Measurements from ENCODE around the gene ACAP2.

ACAP2 gene

DNA sequence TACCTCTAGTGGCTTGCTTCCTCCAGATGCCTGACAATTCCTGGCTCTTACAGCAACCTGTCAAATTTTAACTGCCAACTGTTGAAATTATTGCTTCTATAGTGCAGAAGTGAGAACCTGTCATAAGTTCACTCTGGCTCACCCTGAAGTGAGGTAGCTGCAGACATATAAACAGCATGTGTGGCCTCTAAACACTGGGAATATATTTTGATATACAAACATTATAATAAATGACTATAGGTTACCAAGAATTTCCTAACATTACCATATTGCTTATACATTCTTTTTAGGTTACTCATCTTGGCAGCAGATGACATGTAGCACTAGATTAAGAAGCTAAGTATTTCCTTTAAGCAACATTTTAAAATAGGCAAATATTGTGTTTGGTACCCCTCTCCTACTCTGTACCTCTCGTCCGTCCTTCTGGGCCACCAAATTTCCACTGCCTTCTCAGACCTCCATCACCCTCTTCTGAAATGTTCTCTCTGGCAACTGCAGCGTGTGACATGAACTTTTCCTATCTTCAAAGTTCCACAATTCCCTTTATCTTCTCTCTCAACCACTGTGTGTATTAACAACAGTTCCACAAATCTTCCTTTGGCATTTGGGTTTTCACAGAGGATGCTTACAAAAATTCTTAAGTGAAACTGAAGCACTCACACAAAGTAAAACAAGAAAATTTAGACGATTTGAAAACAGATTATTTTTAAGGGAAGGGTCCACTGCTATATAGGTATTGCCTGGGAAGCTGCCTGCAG lies 156.5 kb downstream of the ACAP2 start:
- peak; percentile 14 for DNase-seq (ENCODE audit: low spot score)

DNA sequence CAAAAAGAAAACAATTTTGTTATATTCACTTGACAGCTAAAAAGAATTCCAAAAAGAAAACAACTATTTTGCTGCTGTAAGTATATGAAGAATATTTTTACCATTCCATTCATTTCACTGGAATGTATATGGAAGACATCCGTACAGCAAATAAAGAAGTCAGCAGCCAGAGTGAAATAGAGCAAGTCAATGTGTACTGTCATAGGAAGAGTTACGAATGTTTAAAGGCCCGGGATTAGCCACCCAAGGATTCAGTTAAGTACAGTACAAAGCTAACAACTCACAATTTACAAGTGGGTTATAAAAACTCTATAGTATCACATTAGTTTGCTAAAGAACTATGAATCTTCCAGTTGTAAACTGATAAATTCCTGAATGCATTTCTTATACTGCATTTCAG lies 157.4 kb downstream of the ACAP2 start:
- no peak for DNase-seq (ENCODE audit: low spot score)

DNA sequence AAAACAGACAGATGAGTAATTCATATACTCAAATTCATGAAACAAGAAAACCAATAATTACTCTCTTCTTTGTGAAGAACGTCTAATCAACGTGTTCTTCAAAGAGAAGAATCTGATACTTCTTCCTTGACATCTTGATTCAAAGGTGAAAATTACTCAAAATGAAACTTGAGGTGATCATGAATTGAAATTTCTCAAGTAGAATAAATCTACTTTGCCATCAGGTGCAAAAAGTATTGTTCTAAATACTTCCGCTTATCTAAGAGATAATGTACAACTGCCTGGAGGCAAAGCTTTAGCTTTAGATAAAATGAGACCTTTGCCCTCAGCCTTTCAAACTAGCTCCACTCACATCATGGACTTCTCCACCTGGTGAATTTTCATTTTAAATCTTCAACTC lies 158.0 kb downstream of the ACAP2 start:
- DNase-seq (ENCODE audit: low spot score), result no peak

DNA sequence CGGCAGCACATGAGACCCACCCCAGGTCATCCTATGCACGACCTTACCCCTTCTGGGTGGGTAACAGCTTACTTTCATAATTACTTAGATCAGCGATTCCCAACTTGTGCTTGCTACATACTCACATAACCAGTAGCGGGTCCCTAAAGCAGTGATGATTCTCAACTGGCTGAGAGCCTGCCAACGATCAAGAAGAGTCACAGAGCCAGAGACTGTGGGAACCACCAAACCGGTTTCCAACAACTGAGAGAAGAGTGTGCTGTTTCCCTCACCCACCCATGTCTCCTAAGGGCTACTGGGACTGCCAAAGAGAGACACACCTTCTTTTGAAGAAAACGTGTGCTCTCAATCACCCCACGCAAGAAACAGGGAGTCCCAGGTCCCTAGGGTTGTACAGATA lies 159.9 kb downstream of the ACAP2 start:
- no peak for DNase-seq (ENCODE audit: low spot score)

DNA sequence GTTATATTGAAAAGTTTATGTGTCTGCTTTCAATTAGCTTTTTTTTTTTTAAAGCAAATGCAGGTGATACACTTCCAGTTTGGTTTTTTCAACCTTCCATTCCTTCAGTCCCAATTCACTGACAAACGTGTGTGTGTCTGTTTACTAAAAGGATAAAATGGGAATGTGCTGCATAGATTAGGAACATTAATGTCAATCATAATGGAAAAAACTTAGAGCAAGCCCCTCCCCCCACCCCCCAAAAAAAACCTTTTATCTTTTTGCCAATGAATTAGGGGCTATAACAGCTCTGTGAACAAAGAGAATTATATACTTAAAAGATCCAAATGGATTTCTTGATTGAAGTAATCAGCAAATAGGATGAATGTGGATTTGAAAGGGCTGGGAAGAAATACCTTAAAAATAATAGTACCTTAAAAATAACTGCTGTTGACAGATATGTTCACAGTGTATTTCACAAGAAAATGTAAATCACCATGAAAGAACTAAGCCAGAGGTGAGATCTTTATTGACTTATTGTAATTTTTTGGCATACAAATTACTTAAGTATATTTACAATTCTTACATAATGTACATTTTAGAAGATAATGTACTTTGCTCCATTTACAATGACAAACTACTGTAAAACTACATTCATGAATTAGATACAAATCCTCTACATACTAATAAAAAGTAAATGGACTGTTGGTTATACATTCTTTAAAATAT lies 168.4 kb downstream of the ACAP2 start:
- no peak for DNase-seq (ENCODE audit: low spot score)

DNA sequence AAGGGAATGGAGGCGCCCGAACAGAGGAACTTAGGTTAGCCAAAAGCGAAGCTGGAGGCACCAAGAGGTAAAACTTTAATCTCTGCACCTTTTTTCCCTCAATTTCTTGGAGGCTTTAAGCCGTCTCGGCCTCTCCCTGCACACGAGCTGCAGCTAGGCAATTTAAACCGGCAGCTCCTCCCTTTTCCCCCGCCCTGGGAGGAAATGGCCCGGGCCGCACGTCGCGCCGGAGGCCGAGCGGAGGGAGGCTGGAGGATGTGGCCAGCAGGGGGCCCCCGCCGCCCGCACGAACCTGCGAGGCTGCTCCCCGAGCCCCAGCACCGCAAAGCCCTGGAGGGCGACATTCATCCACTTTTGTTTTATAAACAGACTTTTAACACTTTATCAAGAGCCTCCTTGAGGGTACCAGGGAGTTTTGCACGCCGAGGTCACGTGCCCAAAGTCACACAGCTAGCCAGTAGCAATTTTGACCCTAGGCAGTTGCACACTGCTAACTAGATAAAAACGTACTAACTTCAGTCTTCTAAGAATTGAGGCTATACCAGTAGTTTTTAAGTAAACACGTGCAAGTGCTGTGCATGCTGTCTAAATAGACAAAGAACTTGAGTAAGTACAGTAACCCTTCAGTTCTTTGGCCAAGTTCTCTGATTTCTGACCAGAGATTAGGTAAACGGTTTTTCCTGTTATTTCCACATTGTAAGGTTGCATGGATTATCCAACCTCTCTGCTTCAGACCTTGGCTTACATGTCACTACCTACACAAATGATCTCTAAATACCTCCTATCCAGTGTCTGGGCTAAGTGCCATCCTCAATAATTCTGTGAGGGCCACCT lies 171.2 kb downstream of the ACAP2 start:
- DNase-seq (ENCODE audit: low spot score), result peak; percentile 84

DNA sequence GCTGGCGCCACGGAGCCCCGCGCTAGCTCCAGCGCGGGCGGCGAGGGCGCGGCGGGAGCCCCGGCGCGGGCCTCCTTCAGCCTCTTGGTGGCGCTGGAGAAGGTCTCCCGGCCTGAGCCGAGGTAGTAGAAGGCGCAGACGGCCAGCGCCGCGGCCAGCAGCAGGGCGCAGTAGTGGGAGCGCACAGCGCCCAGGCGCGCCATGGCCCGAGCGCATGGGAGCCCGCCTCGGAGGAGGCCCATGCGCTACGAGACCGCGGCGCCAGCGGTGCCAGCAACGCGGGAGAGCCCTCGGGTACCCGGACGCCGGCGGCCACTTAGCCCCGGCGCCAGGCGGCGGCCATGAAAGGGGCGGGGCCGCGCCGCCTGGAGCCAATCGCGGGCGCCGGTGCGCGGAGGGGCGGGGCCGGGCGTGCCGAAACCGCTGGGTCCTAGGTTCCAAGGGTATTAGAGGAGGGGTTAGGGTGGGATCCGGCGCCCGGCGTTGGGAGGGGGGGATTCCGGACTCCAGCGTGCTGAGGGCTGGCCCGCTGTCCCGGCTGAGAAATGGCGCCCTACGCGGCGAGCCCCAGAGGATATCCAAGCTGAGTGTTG lies 171.9 kb downstream of the ACAP2 start, which contains the start of gene XXYLT1:
Gene XXYLT1 (minus strand): TSS at position 343 of the 593 bp plus-strand sequence. CDS start 101 bp downstream, at position 242.
- DNase-seq (ENCODE audit: low spot score), result peak; percentile 83

DNA sequence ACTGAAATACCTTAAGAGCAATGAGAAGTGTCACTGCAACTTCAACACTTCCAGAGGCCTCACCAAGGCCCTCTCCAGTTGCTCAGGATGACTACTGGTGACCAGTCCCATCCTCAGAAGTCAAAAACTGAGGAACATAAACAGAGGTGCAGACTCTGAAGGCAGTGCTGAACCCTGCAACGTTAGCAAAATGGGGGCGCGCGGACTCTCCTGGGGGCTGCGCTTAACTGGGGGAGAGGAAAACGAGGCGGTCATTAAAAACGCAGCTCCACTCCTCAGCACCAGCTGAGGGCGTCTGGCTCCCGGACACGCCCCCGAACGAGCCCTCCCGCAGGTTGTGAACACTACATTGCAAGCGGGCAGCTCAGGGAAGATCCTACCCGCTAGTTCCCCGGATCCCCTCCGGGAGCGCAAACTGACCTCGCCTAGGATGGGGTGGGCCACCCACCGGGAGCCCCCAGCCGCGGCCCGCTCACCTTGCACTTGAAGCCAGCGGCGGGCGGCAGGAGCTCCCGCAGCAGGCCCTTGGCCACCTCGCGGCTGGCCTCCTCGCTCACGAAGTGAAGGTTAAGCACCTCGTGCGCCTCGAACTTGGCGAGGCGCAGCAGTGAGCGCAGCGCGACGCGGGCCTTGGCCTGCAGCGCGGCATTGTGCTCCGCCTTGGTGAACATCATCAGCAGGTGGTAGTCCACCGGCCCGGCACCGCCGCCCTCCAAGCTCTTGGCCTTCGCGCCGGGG lies 172.6 kb downstream of the ACAP2 start:
- DNase-seq (ENCODE audit: low spot score), result peak; percentile 41

DNA sequence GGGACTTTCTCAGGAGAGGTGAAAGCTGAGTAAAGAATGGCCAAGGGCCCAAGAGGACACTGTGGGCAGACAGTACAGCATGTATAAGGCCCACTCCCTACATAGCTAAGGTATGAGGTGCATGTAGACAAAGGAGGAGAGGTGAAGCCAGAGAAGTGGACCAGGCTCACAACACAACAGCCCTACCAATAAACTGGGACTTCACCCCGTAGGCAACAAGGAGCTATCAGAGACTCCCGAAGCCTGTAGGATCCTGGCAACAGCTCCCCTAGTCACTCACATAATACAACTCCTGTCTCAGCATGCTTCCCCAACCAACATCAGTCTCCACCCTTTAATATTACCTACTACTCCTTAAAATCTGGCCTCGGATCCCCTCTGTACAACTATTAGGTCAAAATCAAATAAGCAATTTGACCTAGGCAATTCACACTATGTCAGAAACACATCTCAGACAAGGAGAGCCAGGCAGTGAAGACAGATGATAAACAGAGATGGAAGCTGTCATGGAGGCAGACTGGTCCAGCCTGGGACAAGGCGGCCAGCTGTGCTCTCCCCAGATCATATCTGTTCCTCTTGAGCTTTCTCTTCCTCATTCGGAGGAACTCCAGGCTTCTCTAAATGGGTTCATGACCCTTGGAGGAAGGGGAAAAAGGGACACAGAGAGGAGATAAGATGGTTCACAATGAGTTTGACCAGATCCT lies 173.3 kb downstream of the ACAP2 start:
- DNase-seq (ENCODE audit: low spot score), result no peak

DNA sequence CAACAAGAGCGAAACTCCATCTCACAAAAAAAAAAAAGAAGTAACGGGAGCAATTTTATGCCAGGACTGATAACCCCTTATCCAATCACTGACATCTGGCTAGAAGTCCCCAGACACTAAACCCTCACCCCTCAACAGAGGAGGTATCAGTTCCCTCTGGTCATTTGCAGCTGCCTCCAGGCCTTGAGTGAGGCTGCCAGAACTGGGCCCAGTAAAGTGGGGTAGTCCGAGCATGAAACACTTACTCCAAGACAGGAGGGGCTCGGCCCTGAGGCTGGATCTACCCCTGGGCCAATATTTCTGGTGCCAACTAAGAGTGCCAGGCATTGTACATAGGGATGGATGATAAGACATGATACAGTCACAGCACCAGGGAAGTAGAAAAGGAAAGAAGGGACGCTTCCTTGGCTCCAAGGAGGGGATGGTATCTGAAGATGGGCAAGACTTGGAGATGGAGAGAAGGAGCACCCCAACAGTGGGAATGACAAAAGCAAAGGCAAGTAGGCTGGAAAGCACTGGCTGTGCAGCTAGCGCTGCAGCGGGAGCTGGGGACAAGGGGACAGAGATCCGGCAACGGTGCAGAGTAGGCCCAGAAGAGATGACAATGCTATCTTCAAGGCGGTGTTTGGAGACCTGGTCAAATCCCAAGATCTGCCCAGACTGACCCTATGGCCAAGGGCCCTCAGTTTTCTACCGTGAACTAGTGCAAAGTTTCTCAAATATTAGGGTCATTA lies 174.1 kb downstream of the ACAP2 start:
- no peak for DNase-seq (ENCODE audit: low spot score)

DNA sequence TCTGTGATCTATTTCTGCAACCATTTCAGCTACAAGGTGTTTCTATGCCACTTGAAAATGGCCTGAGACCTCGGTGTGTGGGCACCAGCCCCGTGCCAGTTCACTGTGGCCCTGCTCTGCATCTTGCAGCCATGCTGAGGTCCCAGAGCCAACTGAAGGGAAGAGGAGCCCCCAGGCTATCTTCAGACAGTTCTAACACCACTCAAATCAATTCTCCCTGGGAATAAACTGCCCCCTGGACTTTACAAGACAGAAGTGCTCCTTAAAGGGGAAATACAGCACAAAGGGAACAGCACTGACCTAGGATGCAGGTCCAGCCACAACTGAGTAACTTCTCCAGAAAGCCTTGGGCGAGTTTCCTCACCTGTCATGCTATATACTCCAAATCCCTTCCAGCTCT lies 175.7 kb downstream of the ACAP2 start:
- no peak for DNase-seq (ENCODE audit: low spot score)

DNA sequence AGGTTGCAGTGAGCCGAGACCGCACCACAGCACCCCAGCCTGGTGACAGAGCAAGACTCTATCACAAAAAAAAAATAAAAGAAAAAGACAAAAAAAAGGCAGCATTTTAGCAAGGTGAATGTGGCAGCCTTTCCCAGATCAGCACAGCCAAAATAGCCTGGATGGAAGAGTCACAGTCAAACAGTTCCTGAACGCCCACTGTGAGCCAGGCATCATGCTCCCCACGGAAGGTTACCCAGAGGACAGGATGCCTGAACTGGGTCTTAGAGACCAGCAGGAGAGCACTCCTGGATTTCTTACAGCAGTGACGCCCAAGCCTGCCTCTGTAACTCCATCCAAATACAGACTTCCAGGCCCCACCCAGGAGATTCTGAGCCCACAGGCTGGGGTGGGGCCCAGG lies 176.4 kb downstream of the ACAP2 start:
- no peak for DNase-seq (ENCODE audit: low spot score)

DNA sequence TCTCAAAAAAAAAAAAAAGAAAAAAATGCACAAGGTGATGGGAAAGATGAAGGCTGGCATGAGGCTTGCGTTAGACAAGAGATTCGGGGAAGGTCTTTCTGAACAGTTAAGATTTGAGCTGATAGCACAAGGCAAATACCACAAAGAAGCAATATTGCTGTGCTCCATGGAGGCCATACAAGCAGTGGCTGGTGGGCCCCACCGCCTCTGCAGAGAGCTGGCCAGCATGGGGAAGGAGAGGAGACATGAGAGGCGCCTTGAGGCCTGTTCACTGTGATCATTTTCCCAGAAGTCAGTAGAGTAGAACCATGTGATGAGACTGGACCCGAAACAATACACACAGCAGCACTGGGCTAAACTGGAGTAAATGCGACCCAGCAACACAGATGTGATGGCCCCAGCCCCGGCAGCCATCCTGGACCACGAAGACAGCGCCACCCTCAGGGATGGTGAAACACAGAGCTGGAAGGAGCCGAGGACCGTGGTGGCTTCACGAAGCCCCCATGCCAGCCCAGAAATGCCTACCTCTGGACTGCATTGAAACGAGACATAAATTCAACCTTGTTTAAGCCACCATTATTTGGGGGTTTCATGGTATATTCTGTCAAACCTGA lies 177.3 kb downstream of the ACAP2 start:
- DNase-seq (ENCODE audit: low spot score), result no peak

DNA sequence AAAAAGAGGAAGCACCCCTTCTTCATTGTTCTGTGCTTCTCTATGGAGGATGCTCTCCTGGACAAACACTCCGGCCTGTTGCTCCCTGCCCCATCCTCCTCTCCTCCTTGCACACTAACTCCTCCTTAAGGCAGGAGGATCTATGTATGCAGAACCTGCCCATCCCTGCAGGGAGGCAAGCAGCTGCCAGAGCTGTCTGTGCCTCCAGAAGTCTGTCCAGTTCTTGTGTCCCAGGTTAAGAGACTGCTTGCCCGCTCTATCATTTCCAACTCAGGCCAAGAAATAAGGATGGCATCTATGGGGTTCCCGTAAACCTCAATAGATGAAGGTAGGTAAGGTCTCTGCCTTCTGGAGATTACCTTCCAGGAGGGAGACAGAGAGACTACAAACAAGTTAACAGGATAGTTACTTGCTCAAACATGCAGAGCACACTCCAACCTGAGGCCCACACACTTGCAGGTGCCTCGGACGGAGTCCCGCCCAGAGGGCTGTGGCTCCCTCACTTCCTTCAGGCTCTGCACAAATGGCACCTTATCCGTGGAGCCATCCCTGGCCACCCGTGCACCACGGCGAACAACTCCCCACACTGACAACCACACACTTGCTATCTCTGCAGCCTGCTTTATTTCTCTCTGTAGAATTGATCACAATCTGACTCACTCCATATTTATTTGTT lies 178.8 kb downstream of the ACAP2 start:
- no peak for DNase-seq (ENCODE audit: low spot score)

DNA sequence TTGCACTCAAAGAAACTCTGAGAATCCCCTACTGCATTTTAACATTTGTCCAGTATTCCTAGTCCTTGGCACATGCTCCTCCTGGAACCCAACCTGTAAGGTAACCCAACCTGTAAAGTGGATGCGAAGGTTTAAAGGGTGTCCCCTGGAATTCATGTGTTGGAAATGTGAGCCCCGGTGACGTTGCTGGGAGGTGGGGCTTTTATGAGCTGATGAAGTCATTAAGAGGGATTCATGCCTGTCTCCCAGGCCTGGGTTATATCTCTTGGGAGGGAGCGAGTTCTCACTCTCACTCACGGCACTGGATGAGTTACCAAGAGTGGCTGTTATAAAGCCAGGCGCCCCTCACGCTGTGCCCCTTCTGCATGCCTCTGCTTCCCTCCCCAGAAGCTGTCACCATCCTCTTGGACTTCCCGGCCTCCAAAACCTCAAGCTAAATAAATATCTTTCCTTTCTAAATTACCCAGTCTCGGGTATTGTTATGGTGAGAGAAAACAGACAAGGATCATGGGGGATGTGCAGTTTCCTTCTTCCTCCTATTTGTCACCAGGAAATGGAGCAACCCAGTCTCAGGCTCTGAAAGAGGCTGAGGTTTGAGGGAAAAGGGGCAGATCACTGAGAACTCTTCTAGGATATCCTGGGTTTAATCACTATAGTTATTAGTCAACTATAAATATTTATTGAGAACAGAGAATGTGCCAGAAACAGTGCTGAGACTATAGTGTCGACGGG lies 179.5 kb downstream of the ACAP2 start:
- peak; percentile 48 for DNase-seq (ENCODE audit: low spot score)

DNA sequence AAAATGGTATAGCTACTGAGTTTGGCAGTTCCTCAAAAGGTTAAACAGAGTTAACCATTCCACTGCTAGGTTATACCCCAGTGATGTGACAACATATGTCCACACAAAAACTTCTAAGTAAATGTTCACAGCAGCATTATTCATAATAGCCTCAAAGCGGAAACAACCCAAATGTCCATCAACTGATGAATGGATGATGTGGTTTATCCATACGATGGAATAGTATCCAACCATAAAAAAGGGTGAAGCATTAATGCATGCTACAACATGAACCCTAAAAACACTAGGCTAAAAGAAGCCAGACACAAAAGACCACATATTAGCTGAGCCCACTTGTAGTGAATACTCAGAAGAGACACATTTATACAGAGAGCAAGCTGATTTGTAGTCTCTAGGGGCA lies 180.9 kb downstream of the ACAP2 start:
- DNase-seq (ENCODE audit: low spot score), result no peak

DNA sequence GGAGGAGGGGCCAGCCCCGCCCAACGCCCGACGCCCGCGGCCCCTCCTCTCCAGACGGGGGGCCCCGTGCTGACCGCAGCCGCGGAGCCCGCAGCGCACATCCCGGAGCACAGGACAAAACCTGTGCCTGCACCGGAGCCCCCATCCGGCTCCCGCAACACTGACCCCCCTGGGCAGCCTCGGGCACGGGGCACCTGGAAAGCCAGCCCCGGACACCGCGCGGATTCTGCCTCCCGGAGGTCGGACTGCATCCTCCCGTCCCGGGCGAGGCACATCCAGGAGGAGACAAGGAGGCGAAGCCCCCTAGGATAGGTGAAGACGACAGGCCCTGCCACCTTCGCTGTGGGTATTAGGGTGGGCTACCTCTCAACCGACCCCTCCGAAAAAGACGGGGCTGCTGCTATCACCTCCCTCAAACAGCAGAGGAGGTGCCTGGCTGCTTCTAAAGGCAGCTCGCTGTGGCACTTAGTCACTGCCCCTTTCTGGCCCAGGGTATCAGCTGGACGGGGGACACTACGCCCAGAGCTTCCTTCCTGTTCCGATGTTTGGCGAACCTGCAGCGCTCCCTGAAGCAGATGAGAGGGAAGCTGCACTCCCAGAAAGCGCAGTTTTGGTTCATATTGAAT lies 182.4 kb downstream of the ACAP2 start:
- DNase-seq (ENCODE audit: low spot score), result no peak

All from kidney capillary endothelial cell (primary cell).